Measurements from ENCODE around the gene C14orf132. TPM values are rescaled to one million over a fixed set of nuclear protein-coding genes. Genes with fewer than 3 reads are reported as not detected.

Gene C14orf132
- total RNA-seq, 3 donors from 2014 or later: 6.6 to 13.3 (median 10.8) TPM

DNA sequence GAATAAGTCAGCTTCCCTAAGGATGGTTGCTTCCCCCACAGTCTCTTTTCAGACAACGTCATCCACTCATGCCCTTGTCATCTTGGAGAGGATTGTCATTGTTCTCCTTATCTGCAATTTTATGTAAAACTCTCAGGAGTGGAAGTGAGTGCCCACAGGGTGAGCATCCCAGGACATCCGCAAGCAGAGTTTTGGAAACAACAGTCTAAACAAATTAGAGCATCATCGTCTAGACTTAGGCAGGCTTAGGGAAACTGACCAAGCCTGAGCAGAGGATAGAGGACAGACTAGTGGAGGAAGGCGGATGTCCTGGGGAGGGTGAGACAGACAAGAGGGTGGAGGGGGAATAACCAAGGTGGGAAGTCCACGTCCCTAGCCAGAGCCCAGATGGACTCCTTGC lies 101.8 kb downstream of the C14orf132 start:
- Histone ChIP-seq H3K27me3 (peaks cover 0 to 4% of the 10 kb centered on the region in 2 donors), H3K4me3 (no peak overlapping the region), H3K4me1 (no peaks in the 10 kb centered on the region), H3K9me3 (peaks cover 8 to 9% of the 10 kb centered on the region in 2 donors), H3K36me3 (no peaks in the 10 kb centered on the region), H3K27ac (no peak overlapping the region)
- no peak for DNase-seq (ENCODE audit: low spot score in 2 of 2)
- intact Hi-C loops (cut with DNase I; ENCODE audit: low total_unique reads): no loop called here
- TF ChIP-seq CTCF (IDR thresholded peaks at IDR 0.05) (no peak), POLR2AphosphoS5 (IDR thresholded peaks at IDR 0.05) (no peak), POLR2A (IDR thresholded peaks at IDR 0.05) (no peak)

Other genes with a start within 250 kb of the C14orf132 start
- gene TUNAR, start 162.5 kb upstream of the C14orf132 start, total RNA-seq: under 1 TPM in 1 of 3 donors, not detected in 2; 0.15 TPM
- 1 to 10 TPM; 1.1 to 5.6 (median 4.2) TPM for gene BDKRB2, start 165.5 kb downstream of the C14orf132 start, total RNA-seq
- 1 to 10 TPM in 1 of 3 donors, not detected in 2; 5.9 TPM for gene BDKRB1, start 216.8 kb downstream of the C14orf132 start, total RNA-seq